ENCODE results near the gene NPBWR2.
A peak's percentile ranks its signal among the peaks of the same experiment; 100 is the strongest.

Gene NPBWR2

DNA sequence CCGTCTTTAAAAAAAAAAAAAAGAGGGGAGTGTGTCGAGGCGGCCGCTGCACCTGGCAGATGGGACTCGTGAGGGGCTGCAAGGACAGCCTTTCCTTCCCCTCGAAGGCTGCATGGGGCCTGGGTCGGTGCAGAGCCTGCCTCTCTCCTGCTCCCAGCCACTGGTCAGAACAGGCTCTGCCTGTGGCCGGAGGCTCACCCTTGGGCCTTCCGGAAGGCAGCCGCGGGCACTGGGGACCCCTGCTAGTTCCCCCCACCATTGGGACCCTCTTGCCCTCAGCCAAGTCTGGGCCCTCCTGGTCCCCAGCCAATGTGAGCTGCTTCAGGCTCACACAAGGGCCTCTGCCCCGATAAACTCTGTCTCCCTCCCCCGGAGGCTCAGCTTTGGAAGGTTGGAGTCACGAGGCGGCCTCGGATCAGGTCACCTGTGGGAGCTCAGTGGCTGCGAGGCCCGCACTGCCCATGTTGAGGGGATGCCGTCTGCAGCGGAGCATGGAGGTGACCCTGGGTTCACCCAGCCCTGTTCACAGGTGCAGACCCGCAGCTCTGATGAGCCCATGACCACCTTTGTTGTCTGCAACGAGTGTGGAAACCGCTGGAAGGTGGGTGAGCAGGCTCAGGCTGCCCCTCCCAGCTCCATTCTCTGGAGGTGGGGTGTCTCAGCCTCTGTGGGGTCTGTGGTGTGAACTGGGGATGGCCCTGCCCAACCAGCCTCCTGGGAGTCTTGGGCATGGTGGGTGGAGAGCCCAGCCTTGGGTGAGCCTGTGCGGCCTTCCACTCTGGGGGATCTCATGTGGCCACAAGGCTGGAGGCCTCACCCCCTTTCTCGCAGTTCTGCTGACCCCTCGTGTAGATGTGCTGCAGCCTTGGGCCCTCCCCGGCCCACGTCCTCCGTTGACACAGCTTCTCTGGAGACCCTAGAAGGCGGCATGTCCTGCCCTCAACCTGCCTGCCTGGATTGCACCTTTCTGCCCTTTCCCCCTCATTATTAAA is 35.7 kb downstream of the NPBWR2 start:
- DNase-seq = no peak

DNA sequence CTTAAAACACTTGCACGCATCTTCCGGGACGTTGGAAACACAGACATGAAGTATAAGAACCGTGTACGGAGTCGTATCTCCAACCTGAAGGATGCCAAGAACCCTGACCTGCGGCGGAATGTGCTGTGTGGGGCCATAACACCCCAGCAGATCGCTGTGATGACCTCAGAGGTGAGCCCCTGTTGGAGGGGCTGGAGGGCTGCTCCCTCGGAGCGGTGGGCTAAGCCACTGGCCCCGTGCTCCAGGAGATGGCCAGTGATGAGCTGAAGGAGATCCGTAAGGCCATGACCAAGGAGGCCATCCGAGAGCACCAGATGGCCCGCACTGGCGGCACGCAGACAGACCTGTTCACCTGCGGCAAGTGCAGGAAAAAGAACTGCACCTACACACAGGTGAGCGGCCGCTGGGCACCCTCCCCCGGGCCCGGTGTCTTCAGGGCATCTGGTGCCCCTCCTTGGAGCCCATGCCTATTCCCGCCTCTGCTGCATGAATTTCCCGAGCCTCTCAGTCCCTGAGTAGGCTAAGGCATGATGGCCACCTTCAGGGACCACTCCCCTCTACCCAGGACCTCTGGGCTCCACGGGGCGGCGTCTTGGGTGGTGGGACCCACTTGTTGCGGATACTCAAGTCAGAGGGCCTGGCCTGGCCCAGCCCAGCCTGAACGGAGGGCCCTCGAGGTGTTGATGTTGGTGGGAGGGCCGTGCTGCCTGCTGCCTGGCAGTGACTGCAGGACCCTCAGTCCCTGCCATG is 36.9 kb downstream of the NPBWR2 start:
- no peak for DNase-seq

- peak in 1 of 2 experiments; percentile 28 for DNase-seq
Observed at GRCh38 chr20:64069614-64070243, 37.6 kb downstream of the NPBWR2 start.

GRCh38 chr20:64069209-64069613 is 38.2 kb downstream of the NPBWR2 start:
- DNase-seq = no peak

DNA sequence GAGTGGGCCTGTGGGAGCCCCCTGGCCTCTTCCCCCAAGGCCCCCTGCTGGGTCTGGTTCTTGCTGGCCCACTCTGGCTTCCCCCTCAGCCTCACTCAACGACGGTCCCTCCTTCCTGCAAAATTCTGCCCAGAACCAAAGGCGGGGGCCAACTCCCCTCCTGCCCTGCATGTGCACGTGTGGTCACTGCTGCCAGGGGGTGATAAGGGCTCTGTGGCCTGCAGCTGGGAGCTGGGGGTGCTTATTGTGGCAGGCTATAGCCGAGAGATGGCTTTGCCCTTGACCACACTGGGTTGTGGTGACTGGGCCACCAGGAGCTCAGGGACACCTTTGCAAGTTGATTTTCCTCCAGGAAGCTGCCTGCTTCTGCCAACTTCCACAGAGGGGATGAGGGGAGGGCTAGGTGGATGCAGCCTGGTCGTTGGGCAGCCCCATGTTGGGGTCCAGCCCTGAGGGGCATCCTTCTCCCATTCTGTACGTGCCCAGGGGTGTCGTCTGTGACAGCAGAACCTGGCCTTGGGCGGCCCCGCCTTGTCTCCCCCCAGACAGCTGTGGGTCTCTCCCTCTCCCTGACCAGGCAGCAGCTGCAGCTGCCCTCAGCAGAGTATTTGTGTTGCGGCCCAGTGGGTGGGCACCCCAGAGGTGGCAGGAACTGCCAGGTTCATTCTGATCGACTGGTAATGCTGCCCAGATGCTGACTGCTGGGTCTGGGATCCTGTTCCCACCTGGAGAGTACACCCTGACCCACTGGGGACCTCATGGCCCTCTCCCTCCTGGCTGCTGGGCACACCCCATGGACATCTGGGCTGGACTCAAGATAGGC is 38.8 kb downstream of the NPBWR2 start:
- DNase-seq = no peak

- no peak for DNase-seq
Observed at GRCh38 chr20:64067733-64068307, 39.5 kb downstream of the NPBWR2 start.

DNA sequence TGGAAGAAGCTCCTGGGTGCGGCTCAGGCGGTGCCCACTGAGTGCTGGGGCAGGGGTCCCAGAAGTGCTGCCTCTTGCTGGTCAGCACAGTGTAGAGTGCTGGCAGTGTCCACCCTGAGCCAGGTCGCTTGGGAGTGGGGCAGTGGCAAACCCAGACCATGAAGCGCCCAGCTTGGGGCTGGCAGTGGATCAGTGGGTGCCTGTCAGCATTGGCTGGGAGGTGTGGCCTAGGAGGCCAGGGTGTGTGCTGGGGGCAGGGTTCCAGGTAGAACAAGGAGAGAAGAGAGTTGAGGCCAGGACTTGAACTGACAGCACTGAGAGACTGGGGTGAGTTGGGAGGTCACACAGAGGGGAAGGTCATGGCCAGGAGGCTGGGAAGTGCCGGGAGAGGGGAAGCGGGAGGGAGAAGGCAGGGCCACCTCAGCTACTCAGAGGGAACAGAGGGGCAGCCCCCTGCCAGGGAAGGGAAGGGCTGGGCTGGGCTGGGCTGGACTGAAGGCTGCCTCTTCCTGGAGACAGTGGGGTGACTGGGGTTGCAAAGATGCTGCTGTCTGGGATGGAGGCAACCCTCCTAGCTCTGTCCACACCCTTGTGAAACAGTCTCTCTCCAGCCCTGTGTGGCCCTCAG is 40.2 kb downstream of the NPBWR2 start:
- DNase-seq = no peak

DNA sequence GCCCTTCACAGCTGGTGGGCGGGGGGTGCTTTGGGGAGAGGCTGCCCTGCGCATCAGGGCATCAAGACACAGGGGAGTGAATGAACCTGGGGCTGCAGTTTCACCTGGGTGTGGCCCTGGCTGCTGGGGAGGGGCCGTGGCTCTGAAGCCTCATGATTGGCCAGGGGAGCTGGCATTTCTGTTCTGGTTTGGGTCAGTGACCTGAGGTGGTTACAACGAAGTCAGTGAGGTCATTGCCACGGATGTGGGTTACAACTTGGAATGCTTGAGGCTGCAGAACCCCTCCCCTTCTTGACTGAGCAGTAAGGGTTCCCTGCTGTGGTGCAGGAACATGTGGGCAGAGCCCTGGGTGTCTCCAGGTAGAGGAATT is 41.4 kb downstream of the NPBWR2 start:
- DNase-seq = no peak

- no peak for DNase-seq
Observed at GRCh38 chr20:64065062-64065973, 42.0 kb downstream of the NPBWR2 start.

GRCh38 chr20:64064145-64064698 is 43.1 kb downstream of the NPBWR2 start:
- no peak for DNase-seq

GRCh38 chr20:64063389-64064144 is 43.8 kb downstream of the NPBWR2 start:
- no peak for DNase-seq

DNA sequence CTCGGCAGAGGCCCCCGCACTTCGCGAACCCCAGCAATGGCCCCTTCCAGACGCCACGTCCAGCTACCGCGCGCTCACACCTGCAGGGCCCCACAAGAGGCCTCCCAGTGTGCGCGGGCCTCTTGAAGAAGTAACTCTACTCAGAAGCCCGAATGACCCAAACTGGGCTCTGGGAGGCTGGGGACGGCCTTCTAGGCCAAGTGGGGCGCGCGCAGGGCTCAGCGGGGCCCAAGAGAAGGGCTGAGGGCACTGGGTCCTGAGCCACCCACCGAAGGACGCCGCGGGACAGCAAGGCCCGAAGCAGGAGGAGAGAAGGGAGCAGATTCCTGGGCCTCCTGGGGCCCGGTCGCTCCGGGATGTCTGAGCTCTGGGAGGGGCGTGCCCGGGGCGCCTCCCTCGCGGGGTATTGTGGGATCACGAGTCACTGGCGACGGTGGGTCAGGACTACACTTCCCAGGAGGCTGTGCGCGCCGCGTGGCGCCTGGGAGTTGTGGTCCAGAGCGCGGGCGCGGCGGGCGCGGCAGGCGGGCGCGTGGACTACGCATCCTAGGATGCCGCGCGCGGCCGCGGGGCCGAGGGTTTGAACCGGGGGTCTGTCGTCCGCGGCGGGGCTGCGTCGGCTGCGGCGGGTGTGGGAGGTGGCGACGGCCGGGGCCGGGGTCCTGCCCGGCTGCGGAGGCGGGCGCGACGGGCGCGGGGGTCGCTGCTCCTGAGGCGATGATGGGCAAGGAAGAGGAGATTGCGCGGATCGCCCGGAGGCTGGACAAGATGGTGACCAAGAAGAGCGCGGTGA is 44.6 kb downstream of the NPBWR2 start, which contains the start of gene TCEA2:
Gene TCEA2 (plus strand): TSS at position 603 of the 793 bp plus-strand sequence. CDS start 115 bp downstream, at position 718.
- DNase-seq = peak; percentile 92 to 99

GRCh38 chr20:64062276-64062595 is 45.1 kb downstream of the NPBWR2 start:
- DNase-seq = no peak

GRCh38 chr20:64058536-64058935 is 48.8 kb downstream of the NPBWR2 start:
- no peak for DNase-seq

DNA sequence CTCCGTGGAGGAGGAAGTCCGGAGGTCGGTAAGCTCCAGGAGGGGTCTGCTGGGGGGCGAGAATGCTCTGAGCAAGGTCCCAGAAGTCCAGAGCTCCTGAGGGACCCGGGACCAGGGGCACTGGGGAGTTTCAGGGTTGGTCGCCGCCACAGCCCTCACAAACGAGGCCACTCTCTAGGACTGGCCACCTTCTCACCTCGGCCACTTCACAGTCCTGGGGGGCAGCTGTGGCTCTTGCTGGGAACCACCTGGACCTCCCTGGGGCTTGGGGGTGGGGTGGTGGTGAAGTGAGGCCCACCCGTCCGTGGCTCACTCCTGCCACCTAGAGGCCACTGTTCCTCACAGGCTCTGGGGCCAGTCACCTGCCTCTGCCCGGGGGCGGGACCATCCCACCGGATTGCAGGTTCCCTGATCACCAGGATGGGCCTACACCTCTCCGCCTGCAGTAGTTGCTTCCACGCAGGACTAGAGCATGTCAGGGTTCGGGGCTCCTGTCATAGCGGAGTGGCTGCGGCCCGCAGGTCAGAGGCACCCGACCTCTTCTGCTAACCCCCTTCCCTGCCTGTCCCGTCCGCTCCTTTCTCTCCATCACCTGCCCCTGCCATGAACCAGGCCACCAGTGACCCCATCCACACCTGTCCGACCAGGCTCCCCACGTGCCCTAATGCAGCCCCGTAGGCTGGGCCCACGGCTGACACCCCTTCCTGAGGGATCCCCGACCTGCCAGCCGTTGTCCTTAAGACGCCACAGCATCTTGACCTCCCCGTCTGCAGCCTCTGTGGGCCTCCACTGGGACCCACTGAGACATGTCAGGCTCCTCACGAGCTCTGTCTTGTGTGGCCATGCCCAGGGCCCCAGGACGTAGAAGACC is 49.5 kb downstream of the NPBWR2 start:
- peak; percentile 81 to 83 for DNase-seq

- no peak for DNase-seq
Observed at GRCh38 chr20:64056889-64057627, 50.3 kb downstream of the NPBWR2 start.

DNA sequence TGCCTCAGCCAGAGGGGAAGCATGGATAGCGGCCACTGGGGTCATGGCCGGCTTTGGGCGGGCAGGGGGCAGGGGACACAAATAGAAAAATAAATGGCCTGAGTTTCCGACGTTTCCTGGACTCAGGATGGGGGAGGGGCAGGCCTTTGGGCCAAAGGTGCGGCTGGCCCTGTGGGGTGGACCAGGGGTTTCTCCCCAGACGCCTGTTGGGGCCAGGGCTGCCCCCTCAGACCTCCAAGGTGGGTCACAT is 50.8 kb downstream of the NPBWR2 start:
- no peak for DNase-seq

Data from NCI-H446 (cell line).